ENCODE results near the gene NR3C2.
"Not testable (repeated sequence)": the region's sequence is repeated elsewhere in the genome, so short reads cannot be mapped to it uniquely, and the experiment has no call there.

The NR3C2 gene

GRCh38 chr4:148211533-148211932 is 230.7 kb downstream of the NR3C2 start:
- no peak for DNase-seq

GRCh38 chr4:148210661-148211060 is 231.6 kb downstream of the NR3C2 start:
- no peak for DNase-seq

- no peak for DNase-seq
These were observed 235.1 kb downstream of the NR3C2 start for GRCh38 chr4:148207068-148207467.

GRCh38 chr4:148205476-148205875 is 236.7 kb downstream of the NR3C2 start:
- no peak for DNase-seq

- DNase-seq = no peak
These were observed 237.3 kb downstream of the NR3C2 start for GRCh38 chr4:148204892-148205291.

- DNase-seq = no peak
These were observed 238.0 kb downstream of the NR3C2 start for GRCh38 chr4:148204171-148204570.

- DNase-seq = no peak
These were observed 238.9 kb downstream of the NR3C2 start for GRCh38 chr4:148203056-148203898.

- no peak for DNase-seq
These were observed 241.3 kb downstream of the NR3C2 start for GRCh38 chr4:148200960-148201359.

GRCh38 chr4:148196164-148196563 is 246.1 kb downstream of the NR3C2 start:
- DNase-seq = no peak

- DNase-seq = no peak
These were observed 249.7 kb downstream of the NR3C2 start for GRCh38 chr4:148192526-148192925.

GRCh38 chr4:148187454-148188222 is 254.6 kb downstream of the NR3C2 start:
- not testable (repeated sequence) for DNase-seq

GRCh38 chr4:148184922-148185321 is 257.3 kb downstream of the NR3C2 start:
- DNase-seq = no peak

- DNase-seq = no peak
These were observed 259.8 kb downstream of the NR3C2 start for GRCh38 chr4:148182230-148182911.

GRCh38 chr4:148173397-148174017 is 268.7 kb downstream of the NR3C2 start:
- DNase-seq = no peak

- no peak for DNase-seq
These were observed 270.6 kb downstream of the NR3C2 start for GRCh38 chr4:148171596-148171995.

- DNase-seq = no peak
These were observed 271.5 kb downstream of the NR3C2 start for GRCh38 chr4:148170408-148171365.

- DNase-seq = no peak
These were observed 276.1 kb downstream of the NR3C2 start for GRCh38 chr4:148166132-148166591.

- no peak for DNase-seq
These were observed 277.7 kb downstream of the NR3C2 start for GRCh38 chr4:148164557-148164956.

- DNase-seq = no peak
These were observed 279.2 kb downstream of the NR3C2 start for GRCh38 chr4:148162991-148163390.

- DNase-seq = no peak
These were observed 279.7 kb downstream of the NR3C2 start for GRCh38 chr4:148162519-148162918.

GRCh38 chr4:148161601-148162000 is 280.6 kb downstream of the NR3C2 start:
- no peak for DNase-seq

GRCh38 chr4:148159793-148160192 is 282.4 kb downstream of the NR3C2 start:
- DNase-seq = no peak

Data from CD4-positive, alpha-beta T cell treated with Interleukin-4 for 4 hours (primary cell).